HG03432 (cell line): Measurements from ENCODE around the gene FSD1L.
A peak's percentile ranks its signal among the peaks of the same experiment; 100 is the strongest.

Source experiments
- ATAC-seq: cut with Tn5 transposase; IDR thresholded peaks from one replicate; pipeline ENCODE4 v1.9.1; 2021; ENCODE audit warnings: mild to moderate bottlenecking, moderate library complexity; ENCODE audit not compliant: unreplicated experiment

FSD1L gene

DNA sequence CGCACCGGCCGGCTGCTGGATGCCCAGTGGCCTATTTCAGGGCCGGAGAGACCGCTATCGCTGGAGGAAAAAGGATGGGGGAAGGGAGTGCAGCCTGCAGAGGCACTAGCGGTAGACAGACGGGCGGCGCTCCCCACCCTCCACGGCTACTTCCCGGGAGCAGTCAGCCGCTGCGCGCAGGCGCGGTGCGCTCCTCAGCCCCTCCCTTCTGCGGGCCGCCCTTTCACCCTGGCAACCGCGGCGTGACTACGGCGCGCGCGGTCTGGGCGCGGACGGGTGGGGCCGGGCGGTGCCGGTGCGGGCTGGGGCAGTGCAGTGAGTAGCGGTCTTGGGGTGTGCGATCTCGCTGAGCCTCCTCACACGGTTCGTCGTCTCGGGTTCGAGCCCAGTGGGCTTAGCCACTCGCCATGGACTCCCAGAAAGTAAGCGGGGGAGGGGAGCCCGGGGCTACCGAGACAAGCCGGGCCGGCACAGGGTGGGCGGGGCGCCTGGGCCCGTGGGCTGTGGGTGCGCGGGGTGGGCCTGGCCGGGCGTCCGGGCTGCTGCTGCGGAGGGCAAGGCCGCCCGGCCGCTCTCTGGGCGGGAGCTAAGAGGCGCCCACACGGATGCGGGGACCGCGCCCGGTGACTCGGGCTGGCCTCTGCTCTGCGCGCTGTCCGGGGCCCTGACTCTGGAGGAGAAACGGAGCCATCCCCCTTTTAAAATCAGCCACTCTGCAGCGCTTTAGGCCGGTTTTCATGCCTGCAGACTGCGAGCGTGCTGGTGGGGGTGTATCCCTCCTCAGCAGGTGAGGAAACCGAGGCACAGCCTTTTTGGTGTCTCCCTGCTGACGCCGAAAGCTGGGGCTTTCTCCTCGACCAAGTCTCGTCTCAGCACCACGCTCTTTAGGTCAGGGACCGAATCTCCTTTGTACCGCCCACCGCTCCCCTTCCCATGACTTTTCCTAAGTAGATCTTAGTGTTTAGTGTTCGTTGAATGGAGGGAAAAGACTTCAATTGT, at the start of gene FSD1L:
Gene FSD1L (plus strand): TSS at position 221 of the 999 bp plus-strand sequence. CDS start 187 bp downstream, at position 408.
- ATAC-seq, result peak; percentile 97

DNA sequence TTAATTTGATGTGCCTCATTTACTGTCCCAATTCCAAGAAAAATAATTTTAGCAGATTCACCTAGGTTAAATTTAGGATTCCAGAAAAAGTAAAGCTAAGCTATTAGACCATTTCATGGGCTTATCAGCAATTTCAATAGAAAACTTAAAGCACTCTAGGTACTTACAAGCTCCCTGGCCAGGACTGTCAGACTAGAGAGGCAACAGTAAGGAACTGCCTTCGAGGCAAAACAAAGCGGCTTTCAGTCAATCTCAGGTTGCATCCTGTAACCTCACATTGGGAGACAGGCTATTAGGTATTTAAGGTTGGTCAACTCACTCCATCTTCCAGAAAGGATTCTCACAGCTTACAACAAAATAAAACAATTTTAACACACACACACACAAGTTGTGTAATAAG, 48.7 kb upstream of the FSD1L start:
- ATAC-seq, result no peak

DNA sequence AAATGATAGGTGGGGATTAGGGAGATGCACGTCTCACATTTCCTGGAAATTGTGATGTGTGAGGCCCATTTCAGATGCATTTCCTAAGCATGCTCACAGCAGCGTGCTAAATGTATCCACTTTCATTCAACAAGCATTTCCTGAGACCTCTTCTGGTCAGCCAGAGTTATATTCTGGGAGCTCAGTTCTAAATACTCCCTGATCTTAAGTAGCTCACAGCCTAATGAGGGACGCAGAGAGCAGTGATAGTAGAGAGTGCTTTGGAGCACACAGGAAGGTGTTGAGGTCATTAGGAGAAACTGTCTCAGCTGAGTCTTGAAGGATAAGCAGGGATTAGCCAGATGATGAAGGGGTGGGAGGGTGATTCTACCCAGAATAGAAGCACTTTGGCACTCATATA, 46.2 kb upstream of the FSD1L start:
- no peak for ATAC-seq

DNA sequence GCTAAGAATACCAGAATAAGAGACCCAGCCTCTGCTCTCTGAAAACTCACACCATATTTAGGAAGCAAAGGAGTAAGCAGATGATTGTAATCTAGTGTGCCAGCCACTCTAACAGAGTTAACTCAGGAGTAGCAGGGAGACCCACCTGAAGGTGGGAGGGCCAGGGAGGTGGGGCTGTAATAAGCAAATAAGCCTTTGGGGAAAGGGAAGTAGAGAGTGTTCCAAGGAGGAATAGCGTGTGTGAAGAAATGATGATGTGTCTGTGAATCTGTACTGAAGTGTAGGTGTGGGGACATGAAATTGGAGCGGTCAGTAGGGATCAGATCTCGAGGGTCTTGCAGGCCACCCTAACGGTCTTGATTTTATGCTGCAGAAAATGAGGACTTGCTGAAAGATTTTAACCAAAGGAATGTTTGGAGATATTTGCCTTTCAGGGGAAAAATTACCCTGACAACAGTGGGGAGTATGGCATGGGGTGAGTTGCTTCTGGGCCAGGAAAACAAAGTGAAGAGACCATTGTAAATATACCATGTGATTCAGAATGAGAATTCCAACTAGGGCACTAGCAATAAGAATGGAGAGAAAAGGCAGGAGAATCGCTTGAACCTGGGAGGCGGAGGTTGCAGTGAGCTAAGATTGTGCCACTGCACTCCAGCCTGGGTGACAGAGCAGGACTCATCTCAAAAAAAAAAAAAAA, 44.1 kb upstream of the FSD1L start:
- no peak for ATAC-seq

DNA sequence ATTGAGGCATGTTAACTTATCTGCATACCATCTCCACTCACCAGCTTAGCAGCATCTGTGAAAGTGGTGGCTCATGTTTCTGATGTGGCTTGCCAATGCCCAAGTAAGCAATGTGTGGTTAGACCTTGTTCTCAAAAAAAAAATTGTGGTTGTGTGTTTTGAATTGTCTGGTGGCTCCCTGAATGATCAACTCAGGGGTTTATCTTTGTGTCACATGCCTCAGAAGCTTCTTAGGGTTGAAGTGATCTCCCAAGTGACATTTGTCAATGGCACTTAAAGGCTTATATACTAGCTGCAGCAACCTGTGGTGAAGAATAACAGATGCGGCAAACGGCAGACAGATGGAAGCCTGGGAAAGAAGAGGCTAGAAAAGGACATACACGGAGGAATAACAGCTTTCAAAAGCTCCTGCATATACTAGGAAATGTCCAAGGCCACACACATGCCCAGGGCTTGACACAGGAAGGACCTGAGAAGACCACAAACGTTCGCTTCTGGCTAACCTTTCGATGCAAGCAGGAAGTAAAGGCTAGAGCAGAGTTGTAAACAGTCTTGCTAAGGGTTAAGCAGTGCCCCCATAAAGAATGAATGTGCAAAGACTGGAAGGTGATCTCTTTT, 42.2 kb upstream of the FSD1L start:
- ATAC-seq, result peak; percentile 95

DNA sequence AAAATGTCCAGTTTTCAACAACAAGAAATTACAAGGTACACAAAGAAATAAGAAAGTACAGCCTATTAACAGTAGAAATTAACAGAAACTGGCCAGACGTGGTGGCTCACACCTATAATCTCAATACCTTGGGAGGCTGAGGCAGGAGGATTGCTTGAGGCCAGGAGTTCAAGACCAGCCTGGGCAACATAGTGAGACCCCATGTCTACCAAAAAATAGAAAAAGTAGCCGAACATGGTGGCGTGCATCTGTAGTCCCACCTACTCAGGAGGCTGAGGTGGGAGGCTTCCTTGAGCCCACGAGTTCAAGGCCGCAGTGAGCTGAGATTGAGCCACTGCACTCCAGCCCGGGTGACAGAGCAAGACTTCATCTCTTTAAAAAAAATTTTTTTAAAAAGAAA, 41.5 kb upstream of the FSD1L start:
- no peak for ATAC-seq

DNA sequence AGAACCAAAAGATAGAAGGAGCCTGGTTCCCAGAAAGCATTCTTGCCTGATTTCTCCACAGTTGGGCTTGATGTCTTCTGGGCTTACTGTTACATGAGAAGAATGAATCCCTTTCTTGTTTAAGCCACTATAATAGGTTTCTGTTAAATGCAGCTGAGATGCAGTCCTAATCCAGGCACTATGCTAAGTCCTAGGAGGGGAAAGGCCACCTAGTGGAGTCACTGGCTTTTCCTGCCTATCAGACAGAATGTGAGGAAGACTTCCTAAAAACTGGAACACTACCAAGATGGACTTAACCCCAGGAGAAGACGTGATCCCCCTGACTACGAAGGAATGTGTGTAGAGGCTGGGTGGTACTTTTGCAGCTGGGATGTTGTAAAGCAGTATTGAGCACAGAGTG, 34.3 kb upstream of the FSD1L start:
- ATAC-seq, result no peak

DNA sequence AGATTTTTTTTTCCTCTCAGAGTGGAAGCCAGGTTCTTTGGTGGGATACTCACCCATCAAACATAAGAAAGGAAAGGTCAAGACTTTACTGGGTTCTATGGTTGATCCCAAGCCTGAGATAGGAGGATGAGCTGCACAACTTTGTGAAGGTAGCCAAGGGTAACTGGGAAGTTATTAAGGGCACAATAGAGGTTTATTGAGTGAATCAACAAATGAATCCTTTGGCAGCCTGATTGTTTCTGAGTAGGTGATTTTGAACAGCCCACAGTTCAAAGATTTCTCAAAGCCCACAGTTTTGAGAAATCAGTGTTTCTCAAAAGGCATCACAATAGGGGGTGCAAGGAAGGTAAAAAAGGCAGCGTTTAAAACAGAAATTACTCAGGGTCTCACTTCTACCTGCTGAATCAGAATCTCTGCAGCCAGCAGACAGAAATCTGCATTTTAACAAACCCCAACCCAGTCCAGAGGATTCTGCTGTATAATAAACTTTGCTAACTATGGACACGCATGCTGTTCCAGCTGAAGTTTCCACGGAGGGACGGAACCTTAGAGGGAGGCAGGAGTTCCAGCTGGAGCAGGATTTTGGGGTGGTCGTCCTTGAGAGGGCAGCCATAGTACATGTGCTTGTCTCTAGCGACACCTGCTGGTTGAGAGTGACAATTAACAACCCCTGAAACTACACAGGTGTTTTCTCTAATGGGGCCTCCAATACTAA, 32.7 kb upstream of the FSD1L start:
- ATAC-seq, result peak; percentile 62

DNA sequence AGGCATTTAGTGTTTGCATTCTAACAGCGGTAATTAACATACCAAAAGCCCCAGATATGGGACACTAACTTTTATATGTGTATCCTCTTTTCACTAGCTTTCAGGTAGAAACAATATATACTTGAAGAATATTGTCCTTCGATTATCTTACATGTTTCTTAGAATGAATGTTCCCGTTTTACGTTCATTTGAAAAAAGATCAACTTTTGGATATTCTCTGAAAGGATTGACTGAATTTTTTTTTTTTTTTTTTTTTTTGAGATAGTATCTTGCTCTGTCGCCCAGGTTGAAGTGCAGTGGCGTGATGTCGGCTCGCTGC, 32.2 kb upstream of the FSD1L start:
- no peak for ATAC-seq

DNA sequence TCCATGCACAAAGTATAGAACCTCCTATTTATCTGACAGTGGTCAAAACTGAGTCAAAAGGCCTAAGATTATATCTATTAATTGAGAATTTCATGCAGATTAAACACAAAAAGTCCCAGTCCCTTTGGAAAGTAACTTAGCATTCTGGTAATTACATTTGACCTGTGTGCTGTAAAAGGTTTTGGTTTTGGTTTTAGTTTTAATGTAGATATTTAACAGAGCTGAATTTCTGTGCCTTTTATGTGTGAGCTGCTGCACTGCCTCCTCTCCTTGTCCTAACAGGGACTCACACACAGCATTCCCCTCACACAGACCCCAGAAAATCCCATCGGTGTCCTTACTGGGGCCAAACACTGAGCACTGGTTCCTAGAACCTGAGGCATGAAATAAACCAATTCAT, 31.0 kb upstream of the FSD1L start:
- peak; percentile 84 for ATAC-seq

DNA sequence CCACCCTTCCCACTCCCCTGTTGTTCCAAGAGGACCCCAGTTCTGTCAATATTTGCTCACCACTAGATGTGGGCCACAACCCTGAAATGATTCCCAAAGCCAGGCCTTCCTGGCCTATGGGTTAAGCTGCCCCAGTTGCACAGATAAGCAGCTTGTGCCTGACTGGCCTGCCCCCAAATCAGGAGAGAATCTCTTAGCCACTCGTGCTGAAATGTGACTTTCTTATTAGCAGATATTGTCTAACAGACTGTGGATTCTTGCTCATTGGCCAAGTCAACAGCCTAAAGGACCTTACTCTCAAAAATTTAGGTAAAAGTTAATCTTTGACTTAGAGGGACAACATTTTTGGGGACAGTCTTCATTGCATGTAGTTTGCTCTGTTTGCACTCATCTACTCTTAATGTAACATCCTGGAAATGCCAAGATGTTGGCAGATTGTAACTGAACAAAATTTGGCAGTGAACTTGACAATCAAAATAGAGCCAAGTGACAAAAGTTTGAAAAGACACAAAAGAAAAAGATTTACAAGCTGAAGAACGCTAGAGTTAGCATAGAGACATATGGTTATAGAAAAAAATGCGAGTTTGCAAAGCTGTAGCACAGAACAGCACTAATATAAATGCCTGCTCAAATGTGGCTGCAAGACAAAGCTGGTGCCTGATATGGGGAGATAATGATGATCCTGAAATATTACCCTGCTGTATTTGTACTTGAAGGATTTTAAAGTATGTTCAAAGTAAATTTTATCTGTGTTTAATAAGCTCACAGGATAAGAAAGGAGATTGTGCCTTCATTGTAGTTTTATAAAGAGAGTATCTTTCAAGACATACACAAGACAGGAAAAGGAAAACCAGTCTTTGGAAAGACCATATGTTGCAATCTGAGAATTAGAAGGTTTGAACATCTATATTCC, 29.0 kb upstream of the FSD1L start:
- ATAC-seq, result no peak

DNA sequence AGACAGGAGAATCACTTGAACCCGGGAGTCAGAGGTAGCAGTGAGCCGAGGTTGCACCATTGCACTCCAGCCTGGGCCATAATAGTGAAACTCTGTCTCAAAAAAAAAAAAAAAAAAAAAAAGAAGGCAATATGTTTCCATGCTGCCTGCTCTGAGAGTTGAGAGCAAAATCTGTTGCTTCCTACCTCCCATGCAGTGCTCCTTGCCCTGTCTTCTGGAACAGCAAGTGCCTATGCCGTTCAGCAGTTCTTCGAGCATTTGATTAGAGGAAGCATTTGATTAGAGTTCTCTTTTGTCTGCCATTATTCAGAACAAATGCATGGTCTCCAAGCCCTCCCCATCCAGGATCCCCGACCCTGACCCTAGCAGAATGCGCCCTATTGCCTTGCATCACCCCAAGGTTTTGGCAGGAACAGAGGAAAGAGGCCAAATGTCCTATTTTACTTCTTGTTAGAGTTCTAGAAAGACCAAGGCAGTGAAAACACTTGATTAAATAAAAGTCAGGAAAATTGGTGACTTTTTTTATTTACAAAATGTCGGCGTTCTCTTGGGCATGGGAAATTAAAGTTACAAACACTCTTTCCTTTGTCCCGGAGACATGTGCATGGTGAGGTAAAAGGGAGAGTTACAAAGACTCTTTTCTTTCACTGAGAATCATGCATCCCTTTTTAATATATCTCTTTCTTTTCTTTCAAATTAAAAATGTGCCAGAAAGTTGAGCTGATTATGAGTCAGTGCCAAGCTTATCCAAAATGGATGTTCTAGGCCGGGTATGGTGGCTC, 27.8 kb upstream of the FSD1L start:
- no peak for ATAC-seq

DNA sequence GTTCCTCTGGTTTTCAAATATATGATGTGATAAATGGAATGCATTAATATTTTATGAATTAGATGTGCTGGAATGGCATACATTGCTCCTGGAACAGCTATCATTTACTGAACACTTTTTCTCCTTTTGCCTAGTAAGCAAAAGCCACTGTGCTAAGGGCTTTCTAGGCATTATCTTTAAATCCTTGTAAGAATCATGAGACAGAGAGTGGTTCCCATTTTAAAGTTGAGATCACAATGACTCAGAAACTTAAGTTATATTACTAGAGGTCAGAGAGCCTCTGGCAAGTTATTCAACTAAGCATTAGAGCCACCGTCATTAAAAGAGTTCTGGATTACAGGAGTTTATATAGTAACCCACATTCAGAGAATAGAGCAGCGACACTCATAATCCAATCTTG, 26.7 kb upstream of the FSD1L start:
- ATAC-seq, result no peak

DNA sequence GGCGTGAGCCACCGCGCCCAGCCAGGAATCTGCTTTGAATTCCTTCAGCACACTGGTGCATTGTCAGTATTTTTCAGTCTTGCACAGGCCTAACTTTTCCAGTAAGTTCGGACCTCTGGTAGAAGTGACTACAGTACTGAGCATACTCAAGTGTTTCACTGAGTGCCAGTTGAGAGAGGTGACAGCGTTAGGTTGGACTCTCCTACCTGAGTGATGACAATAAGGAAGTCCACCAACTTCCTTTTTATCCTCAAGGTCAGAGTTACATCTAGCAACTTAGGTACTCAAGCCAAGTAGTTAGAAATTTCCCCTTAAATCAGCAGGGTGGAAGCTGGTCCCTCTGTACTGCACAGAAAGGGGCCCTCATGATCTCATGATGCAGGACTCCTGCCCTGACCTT, 26.0 kb upstream of the FSD1L start:
- ATAC-seq, result no peak

DNA sequence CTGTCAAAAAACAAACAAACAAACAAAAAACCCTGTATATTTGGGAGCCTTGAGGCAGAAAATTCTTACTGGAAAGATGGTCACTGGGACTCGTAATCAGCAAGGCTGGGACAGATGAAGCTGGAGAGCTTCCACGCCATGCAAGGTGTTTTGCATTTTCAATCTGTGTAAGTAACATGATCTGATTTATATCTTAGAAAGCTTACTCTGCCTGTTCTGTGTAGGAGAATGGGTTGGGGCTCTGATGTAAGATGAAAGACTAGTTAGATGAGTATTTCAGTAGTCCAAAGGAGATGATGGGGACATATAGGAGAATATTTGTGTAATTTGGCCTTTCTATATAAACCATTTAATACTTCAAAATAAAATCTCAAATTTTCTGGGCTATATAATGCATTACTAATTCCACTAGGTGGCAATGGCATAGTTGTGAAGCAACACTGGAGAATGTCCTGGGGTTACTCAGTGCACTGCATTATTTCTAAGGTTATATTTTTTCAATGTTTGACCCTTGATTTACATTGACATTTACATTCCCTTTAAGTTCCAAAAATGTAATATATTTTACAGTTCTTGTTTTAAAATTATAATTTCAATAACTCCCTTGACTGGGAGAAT, 21.9 kb upstream of the FSD1L start:
- ATAC-seq, result peak; percentile 84

DNA sequence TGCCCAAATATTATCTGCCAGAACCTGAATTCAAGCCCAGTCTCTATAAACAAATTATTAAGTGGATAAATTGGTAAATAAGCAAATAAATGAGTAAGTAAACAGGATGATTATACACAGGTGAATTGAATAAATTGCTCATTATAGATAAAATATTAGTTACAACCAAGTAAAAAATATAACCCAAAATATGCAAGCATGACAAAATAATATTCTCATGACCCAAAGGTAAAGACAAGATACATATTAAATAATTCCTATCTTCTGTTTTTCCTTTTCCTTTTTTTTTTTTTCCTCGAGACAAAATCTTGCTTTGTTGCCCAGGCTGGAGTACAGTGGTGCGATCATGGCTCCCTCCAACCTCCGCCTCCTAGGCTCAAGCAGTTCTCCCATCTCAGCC, 21.2 kb upstream of the FSD1L start:
- no peak for ATAC-seq

DNA sequence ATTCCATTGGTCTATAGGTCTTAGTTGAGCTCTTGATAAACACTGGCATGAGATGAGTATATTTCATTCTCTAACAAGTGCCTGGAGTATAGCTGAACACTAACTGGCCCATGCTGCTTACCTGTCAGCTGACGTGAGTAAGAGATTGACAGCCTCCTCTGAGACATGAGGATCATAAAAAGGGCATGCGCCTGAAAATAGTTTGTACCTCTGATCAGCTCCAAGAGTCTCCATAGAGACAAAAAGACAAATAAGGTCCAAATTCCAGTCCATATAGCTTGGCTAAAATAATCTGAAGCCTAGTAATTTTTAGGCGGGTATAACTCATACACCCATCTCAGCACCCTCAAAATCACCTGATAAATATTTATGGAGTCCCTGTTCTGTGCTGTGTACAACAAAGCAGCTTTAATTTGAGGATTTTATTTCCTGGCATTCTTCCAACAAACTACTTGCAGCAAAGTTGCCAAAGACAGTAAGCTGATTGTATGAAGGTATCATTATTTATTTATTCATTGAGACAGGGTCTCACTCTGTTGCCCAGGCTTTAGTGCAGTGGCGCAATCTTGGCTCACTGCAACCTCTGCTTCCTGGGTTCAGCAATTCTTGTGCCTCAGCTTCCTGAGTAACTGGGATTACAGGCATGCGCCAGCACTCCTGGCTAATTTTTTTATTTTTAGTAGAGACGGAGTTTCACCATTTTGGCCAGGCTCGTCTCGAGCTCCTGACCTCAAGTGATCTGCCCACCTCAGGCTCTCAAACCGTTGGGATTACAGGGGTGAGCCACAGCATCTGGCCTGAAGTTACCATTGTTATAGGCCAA, 16.2 kb upstream of the FSD1L start:
- ATAC-seq, result no peak

DNA sequence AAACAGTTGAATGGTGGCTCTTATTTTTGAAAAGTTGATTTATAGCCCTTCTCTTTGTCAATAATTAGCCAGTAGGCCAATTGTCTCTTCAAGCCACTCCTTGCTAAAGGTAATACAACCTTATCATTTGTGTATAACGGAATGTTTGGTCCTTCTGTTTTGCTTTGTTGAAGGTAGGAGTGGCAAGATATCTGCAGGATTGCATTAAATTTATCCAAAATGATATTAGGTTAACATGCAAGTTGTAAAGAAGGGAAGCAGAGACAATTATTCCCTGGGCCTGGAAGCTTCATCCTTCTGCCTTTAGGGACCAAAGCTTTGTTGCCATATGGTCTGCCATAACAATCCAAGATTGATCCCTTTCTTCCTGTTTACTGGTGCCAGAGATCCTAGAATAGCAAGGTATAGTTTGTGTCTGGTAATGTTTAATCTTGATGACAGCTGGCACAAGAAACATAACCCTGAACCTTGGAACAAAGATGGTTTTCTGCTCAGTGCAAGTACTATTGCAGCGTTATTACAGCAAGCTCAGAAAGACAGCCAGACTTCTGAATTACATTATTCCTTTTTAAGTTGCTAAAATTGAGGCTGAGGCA, 15.5 kb upstream of the FSD1L start:
- ATAC-seq, result no peak
